SW 1271 (cell line): ENCODE measurements around the gene RUBCN.

Experiments
- DNase-seq, 2 experiments: peaks; one replicate each; lab custom pipeline; 2025; lab: John Stamatoyannopoulos, UW

The RUBCN gene

DNA sequence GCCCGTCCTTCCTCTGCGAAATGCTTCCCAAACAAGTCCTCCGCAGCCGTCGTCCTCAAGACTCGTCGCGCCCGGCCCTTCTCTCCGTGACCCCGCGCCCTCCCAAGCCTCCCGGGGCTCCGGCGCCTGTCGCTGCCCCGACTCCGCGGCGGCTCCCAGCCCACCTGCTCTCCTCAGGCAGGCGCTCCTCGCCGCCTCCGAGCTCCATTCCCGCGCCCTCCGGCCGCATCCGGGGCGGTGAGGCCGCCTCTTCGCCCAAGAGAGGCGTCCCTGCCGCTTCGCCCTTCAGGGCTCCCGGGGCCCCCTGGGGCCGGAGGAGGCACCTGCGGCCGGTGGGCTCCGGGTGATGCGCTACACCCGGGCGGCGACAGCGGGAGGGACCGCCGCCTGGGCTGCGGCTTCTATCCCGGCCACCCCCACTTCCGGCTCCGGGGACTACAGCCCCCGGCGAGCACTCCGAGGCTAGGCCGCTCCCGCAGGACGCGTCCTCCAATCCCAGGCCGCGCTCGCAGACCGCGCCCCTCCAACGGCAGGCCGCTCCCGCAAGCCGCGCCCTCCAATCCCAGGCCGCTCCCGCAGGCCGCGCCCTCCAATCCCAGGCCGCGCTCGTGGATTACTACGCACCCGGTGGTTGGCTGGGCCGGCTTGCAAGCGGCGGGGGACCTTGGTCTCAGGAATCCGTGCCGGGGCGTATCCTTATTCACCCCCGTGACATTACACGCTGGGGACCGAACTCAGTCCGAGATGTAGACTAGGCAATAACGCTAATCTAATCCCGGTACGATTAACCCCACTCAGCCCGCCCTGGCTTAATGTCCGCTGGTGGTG is at the start of gene RUBCN:
Gene RUBCN, minus strand, starts transcription at position 414 of the 828 bp plus-strand sequence. Its CDS starts 185 bp downstream, at position 229.
- peak; percentile 89 to 94 for DNase-seq

DNA sequence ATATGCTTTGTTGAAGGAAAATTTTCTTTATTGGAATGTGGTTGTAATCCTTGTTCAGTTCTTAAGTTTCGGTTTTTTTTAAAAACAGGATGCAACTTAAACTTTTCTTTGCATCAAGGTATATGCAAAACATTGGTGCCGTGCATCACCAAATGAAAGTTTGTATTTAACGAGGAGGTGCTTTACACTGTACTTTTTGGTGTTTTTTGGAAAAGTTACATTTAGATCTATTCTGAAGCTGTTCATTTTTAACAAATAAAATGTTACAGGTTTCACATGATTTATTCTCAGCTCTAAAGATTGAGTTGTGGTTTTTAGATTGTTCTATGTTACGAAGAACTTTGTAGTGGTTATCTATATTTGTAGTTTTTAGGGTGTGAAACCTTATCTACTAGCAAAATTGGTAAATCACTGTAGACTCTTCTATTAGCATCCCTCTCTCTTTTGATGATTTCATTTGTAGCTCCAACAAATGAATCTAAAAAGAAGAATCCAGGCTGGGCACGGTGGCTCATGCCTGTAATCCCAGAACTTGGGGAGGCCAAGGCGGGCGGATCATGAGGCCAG is 47.4 kb upstream of the RUBCN start:
- no peak for DNase-seq

DNA sequence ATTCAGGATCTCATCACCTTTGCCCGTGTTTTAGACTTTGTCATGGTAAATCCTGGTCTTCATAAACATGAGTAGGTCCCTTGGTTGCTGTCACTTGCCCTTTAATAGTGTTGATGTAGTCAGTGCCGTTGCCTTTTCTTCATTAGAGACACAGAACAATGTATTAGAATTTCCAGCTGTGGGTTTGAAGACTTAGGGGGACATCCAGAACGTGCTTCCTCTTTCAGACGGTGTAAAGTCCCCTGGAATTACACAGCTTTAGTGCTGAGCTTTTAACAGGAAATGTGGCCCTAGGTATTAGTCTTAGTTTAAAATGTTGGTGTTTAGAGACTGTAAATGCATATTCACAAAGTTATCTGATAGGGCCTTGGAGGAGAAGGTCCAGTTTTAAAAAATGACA is 45.5 kb upstream of the RUBCN start:
- no peak for DNase-seq

DNA sequence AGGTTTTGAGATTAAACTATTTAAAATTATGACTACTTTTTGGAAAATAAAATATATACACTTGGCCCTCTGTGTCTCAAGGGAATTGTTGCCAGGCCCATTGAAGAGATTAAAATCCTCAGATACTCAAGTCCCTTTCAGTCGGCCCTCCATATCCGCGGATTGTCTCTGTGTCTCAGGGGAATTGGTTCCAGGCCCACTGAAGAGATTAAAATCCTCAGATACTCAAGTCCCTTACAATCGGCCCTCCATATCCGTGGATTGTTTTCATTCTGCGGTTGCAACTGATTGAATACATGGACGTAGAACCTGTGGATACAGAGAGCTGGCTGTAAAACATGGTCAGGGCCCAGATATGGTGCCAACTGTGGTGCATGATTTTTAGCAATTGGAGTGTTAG is 38.6 kb upstream of the RUBCN start:
- DNase-seq = no peak

DNA sequence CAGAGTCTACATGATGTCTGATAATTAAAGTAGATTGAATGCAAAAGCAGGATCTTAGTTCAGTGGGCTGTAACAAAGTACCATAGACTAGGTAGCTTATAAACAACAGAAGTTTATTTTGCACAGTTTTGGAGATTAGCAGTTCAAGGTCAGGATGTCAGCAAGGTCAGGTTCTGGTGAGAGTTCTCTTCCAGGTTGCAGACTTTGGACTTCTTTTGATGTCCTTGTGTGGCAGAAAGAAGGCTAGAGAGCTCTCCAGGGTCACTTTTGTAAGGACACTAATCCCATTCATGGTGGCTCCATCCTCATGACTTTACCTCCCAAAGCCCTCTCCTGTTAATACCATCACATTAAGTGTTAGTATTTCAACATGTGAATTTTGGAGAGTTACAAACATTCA is 25.1 kb upstream of the RUBCN start:
- DNase-seq = no peak

DNA sequence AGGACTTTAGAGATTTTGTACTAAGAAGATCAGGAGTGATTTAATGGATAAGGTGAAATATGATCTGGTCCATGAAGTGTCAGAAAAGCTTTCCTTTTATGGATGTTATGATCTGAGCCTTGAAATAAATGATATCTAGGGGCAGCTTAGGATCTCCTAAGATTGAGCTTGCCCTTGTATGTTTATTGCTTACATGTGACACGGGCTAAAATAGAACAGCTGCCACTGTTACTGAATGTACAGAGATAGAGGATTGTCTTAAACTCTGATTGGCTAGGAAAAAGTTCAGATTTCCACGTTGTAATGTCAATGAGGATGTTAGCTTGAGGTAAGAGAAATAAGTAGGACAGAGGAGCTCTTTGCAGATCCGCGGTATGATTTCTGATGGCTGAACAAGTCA is 21.8 kb upstream of the RUBCN start:
- no peak for DNase-seq

DNA sequence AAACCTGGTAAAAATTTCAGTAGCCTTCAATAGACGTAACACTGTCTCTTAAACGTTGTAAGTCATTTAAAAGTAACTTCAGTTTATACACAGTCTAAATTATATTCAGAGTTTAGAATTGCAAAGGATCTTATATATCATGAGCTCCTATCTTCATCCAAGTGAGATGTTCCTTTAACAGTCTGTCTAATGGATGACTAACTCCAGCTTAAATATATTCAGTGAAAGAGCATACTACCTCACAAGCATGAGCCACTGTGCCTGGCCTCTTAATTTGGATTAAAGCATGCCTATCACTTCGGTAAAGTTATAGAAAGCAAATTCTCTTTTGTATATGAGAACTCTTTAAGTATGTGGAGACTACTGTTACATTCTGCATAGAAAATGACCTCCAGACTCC is 20.0 kb upstream of the RUBCN start:
- no peak for DNase-seq

DNA sequence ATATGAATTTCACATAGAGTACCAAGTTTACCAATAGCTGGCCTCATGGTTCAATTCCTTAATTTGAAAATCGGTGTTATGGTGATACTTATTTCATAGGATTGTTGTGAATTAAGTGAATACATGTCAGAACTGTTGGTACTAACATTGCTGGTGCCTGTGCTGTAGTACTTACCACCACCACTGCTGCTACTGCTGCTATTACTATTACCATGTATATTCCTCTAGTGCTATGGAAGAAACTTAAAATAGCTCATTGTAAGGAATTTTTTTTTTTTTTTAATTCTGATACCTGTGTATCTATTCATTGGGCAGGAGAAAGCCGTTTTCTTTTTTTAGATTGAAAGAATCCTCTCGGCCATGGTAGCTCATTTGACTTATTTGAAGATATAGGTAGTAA is 16.6 kb upstream of the RUBCN start:
- DNase-seq = peak in 1 of 2 experiments; percentile 17

DNA sequence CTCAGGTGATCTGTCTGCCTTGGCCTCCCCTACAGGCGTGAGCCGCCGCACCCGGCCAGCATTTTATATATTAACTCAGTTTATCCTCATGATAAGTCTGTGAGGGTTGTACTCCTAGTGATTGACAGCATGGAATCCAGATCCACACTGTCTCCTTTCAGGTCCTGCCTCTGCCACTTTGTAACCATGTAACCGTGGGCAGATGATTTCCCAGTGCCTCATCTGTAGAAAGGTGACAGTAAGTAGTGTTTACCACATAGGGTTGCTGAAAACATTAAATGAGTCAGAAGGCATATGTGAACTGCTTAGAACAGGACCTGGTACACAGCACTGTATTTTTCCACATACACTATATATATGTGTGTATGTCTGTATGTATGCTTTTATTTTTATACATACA is 15.4 kb upstream of the RUBCN start:
- DNase-seq = no peak

DNA sequence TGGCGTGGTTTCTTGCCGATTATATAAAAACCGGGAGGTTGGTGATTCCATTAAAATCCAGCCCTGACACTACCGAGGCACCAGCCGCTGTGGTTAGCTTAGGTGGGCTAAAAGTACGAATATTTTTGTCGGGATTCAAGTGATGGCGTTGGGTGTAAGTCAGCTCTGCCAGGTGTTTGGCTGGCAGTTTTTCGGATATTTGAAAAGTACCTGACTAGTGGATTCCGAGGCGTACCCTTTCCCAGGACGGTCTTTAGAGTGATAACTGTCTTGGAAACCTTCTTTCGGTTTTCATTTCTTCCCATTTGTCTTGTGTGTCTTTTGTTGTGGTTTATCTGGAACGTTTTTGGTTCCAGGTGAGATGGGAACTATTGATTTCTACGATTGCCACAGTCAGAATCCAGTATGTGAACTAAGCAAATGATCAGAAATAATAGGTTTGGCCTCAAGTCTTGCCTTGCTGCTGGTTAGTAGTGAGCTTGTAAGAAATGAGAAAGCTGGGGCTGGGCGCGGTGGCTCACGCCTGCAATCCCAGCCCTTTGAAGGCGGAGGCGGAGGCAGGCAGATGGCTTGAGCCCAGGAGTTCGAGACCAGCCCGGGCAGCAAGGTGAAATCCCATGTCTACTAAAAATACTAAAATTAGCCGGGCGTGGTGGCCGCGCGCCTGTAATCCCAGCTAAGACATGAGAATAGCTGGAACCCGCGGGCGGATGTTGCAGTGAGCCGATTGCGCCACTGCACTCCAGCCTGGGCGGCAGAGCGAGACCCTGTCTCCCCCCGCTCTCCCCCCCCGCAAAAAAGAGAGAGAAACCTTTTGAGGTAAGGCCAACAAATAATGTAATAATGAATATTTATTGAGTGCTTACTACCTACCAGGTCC is 14.4 kb upstream of the RUBCN start:
- peak in 1 of 2 experiments; percentile 41 for DNase-seq

DNA sequence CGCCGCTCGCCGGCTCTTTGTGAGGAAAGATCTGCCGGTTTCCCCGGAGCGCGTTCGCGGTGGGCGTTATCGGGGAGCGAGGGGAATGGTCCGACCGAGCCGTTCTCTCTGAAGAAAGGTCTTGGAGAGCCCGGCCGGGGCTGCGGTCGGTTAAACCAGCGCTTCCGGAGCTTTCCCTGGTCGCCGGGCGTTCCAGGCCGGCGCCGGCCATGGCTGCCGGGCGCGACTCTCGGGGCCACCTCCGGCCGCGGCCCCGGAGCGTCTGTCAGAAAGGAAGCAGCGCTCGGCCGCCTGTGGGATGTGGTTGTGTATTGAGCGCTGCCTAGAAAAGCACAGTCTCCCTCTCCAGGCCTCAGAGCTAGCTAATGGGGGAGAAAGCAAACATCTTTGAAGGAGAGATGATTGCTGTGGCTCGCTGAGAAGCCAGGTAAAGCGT is 13.7 kb upstream of the RUBCN start:
- peak in 1 of 2 experiments; percentile 60 for DNase-seq

DNA sequence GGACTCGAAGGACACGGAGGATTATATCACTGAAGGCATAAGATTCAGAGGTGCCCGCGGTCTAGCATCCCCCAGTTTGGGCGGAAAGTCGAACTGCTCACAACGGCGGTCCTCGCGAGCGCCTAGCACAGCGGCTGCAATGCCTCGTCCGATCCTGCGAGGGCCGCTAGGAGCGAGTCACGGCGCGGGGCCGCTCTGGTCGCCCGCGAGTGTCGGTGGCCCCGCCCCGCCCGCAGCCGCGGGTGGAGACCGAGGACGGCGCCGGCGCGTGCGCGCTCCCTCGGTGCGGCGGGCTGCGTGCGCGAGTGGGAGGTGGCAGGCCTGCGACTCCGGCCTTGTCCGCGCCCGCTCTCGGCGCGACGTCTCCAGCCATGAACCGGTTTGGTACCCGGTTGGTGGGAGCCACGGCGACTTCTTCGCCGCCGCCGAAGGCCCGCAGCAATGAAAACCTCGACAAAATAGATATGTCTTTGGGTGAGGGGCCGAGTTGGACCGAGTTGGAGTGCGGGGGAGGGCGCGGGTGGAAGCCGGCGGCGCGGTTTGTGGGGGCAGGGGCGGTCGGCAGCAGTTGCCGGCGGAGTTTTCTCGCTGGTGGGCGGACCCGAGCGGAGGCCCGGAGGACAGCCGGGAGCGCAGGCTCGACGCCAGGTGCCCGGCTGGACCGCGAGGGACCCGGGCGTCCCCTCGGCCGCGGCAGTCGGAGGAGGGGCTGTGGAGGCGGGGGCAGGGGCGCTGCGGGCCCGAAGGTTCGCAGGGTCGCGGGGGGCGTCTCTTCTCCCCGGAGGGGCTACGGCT is 13.1 kb upstream of the RUBCN start, which contains the start of gene FYTTD1:
Gene FYTTD1, plus strand, starts transcription at position 283 of the 795 bp plus-strand sequence. Its CDS starts 89 bp downstream, at position 372.
- DNase-seq = peak; percentile 74 to 87

DNA sequence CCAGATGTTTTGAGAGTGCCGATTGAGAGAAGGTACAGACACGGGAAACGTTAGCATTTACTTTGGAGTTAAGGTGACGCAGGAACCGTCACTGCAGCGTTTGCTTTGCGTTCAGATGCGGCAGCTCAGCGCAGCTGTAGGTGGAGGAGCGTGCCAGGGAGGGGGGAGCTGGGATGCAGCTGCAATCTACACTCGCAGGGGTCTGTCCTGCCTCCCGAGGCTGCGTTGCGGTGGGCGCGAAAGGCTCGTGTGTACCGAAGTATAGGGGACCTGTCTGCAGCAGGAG is 12.6 kb upstream of the RUBCN start:
- DNase-seq = peak in 1 of 2 experiments; percentile 70

DNA sequence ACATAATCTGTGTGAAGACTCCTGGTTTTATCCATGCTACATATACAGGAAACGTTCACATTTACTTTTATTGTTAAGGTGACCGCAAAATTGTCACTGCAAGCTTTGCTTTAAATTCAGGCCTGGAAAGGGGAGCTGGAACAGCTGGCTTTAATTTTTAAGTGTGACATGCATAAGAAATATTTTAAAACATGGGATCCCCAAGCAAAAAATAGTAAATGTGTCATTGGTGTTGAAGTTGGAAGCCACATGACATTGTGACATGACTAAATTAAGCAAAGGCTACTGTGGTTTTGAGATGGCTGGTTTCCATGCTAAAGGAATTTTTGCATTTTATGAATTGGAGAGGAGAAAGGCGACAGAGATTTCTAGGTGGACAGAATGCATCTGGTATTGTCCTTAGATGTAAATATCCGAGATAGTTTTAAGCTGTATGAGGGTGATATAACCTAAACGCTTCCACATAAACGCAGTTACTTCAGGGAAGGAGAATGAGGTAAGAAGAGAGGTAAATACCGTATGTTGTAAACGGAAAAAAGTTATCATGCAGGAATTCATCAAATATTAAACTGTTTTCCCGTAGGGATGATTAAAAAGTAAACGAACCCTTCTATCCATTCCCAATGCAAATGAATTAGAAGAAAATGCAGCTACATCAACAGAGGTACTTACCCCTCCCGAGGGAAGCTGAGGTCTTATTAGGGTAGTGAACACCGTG is 12.1 kb upstream of the RUBCN start:
- DNase-seq = no peak

DNA sequence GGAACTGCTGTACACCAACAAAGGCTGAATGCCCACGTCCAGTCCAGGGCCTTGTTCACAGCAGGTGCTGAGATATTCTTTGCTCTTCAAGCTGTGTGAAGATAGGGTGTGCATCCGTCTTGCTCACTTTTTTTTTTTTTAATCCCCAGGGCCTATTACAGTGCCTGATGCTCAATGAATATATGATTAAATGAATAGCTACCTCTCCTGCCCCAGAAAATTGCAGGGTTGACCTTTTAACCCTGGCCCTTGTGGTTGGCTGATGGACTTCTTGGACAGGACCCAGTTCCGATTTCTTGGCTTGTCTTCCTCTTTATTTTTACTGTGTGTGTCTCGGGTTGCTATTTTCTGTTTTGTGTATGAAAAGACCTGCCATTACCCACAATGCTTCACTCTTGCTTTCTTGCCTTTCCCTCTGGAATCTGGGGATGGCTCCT is 10.1 kb upstream of the RUBCN start:
- no peak for DNase-seq

DNA sequence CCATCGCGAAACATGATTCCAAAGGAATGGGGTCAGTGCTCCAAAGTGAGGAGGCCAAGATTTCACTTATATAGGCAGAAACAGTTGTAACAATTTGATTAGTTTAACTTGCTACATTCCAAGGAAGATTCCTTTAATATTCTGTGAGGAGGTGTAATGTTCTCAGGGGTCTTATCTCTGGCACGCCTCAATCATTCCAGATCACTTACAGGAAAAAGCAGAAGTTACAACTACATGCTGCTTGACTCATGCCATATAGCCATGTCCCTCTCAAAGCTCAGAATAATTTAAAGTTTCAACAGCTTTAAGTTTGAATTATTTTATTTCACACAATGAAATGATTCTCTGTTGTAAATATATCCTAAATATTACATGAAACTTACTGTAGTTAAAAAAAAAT is 9.5 kb upstream of the RUBCN start:
- no peak for DNase-seq

DNA sequence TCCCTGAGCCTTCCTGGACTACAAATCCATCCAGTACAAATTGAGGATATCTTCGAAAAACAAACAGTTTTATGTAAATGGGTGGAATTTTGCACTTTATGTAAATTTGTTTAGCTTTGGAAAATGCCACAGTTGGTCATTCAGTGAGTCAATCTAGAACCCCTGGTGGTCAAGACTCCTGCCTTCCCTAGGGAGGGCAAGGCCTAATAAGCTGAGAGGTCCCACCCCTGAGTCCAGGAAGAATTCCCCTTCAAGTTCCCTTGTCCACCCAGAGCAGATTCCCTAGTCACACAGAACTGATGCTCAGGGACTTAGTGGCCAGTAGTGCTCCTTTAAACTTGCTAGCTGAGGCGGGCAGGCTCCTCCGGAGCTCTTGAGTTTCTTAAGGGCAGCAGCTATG is 6.1 kb upstream of the RUBCN start:
- DNase-seq = no peak

DNA sequence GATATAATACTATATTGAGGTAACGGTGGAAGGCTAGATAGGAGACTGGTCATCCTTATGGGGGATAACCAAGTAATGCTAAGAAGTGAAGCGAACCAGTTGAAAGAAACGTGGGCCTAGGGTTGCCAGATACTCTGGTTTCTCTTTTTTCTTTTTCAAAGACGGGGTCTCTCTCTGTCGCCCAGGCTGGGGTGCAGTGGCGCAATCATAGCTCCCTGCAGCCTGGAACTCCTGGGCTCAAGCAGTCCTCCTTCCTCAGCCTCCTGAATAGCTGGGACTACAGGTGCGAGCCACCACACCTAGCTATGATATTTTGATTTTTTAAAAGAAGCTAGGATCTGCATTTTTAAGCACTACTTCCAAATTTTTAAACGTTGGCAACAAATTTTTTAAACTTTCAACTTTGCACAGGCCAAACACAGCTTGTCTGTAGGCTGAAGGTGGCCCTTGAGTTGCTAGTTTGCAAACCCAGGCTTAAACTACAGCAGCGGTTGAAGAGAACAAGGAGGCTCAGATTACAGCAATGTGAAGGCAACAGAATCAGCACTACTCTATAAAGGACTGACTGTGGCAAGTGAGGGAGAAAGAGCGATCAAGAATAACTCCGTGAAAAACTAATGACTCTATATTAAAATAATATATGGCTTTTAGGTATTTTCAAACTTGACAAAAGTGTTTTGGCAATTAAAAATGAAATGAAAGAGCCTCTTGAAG is 1.2 kb upstream of the RUBCN start:
- DNase-seq = no peak

DNA sequence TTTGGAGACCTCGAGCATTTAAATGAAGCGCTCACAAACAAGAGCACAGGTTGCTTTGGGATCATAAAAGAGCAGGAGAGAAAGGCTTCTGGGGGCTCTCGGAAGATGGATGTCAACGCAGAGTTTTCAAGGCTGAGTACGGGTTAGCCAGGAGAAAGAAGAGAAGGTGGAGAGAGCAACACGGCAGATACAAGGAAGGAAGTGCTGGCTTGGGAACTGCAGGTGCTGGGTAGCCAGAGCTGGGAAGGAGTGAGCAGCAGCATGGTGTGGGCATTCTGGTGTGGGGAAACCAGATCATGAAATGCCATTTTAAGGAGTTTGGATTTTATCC is 580 bp upstream of the RUBCN start:
- DNase-seq = no peak

DNA sequence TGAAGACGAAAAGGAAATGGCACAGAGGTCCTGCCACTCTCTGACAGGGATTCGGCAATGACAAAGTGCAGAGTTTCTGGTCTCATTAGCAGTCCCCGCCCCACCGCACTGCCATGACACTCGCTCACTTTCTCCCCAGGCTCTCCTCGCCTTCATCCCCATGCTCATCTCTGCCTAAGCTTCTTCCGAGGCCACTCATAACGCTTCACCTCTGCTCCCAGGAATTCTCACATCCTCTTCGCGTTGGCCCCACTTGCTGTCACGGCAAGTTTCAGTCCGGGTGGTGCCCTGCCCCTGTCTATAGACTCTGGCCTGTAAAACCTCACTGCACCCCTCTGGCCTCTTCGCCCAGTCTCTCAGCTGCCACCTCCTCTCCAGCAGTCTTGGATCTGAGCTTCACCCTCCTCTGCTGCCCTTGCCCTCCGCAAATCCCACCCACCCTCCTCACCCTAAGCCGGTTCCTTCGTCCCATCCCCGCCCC is 654 bp downstream of the RUBCN start:
- peak in 1 of 2 experiments; percentile 31 for DNase-seq
